GM21447 (cell line): ENCODE data around the gene PADI4.

Experiments used
- ATAC-seq: cut with Tn5 transposase; IDR thresholded peaks from one replicate; pipeline ENCODE4 v1.9.1; 2021; ENCODE audit not compliant: unreplicated experiment

PADI4 gene

DNA sequence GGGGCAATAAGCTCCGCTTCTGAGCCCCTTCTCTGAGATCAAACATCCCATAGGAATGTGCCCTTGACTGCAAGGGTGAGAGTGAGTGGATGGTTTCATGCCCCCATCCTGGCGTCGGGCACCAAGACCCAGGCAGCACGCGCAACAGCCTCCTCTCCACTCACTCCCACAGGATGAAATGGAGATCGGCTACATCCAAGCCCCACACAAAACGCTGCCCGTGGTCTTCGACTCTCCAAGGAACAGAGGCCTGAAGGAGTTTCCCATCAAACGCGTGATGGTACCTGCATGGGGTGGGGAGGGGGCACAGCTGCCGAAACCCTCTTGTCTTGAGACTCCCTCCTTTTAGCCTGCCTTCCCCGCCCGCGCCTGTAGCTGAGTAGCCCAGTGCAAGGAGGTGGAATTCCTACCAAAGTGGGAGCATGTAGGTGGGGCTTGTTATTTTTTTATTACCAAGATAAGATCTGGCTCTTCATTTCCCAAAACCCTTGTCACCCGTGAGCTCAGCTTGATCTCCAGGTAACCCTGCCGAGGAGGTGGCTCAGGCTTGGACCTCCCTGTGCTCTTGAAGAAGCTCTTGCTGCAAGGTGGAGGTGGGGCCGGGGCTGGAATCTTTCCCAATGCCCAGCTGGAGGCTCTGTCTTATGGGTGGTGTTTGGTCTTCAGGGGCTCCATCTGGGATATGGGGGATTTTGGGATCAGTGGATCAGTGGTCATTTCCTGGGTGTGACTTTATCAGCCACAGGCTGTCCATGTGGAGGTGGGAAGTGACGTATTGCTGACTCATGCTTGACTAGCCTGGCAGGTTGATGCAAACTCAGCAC is 40.0 kb downstream of the PADI4 start:
- no peak for ATAC-seq

- ATAC-seq, result no peak
Observed at GRCh38 chr1:17348593-17349234, 40.7 kb downstream of the PADI4 start.

- no peak for ATAC-seq
Observed at GRCh38 chr1:17350083-17350482, 42.1 kb downstream of the PADI4 start.

- ATAC-seq, result no peak
Observed at GRCh38 chr1:17350928-17351446, 43.0 kb downstream of the PADI4 start.

DNA sequence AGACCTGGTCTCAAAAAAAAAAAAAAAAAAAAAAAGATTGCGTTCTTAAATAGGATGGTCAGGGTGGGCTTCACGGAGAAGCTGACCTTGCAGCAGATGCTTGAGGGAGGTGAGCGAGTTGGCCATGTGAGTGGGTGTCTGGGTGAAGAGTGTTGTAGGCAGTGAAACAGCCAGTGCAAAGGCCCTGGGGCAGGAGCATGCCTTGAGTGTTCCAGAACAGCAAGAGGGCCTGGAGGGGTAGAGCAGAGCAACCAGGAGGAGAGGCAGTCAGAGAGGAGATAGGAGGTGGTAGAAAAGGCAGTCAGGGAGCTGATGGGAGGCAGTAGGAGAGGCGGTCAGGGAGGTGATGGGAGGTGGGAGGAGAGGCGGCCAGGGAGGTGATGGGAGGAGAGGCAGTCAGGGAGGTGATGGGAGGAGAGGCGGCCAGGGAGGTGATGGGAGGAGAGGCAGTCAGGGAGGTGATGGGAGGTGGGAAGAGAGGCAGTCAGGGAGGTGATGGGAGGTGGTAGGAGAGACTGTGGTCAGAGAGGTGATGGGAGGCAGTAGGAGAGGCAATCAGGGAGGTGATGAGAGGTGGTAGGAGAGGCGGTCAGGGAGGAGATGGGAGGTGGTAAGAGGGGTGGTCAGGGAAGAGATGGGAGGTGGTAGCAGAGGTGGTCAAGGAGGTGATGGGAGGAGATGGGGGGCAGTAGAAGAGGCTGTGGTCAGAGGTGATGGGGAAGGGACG is 43.8 kb downstream of the PADI4 start:
- no peak for ATAC-seq

GRCh38 chr1:17352419-17352909 is 44.5 kb downstream of the PADI4 start:
- no peak for ATAC-seq

DNA sequence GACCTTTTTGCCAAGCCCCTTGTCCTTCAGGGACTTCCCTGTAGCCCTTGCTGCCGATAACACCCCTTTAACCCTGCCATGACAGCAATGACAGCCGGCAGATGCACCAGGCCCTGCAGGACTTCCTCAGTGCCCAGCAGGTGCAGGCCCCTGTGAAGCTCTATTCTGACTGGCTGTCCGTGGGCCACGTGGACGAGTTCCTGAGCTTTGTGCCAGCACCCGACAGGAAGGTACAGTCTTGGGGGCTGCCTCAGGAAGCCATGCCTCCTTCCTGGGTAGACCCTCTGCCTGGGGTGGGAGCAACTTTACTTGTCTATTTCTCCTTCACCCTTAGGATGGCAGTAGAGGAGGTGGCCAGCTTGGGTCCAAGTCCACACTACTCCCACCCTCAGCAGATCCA is 47.9 kb downstream of the PADI4 start:
- no peak for ATAC-seq

DNA sequence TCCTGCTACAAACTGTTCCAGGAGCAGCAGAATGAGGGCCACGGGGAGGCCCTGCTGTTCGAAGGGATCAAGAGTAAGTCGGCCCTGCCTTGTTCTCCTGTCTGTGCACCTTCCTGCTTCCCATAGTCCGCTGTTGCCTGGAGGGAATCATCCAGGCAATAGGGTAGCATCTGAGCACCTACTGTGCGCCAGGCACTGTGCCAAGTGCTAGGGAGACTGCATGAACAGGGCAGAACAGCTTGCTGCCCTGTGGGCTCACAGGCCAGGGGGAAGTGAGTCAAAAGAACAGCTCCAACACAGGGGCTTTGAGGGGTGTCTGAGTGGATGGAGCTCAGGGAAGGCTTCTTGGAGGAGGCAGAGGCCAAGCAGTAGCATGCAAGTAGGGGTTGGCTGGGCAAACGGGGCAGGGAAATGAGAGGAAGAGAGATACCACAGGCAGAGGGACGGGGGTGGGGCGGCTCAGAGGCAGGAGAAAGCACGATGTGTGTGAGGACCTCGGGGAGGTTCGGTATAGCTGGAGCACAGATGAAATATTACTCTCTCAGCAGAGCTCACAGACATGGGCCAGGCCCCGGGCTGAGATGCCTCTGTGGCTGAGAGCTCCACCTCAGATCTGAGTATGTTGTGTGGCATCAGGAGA is 48.5 kb downstream of the PADI4 start:
- no peak for ATAC-seq

DNA sequence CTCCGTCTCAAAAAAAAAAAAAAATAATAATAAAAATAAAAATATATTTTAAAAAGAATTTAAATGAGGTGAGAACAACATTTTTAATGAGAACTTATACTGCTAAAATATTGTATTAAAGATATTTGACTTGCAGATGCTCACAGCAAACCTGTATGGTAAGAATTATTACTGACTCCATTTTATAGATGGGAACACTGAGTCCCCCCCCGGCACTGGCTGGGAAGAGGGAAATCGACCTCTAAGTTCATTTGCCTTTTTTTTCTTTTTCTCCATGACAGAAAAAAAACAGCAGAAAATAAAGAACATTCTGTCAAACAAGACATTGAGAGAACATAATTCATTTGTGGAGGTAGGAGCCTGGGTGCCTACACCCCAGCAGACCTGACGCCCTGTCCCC is 50.6 kb downstream of the PADI4 start:
- no peak for ATAC-seq

DNA sequence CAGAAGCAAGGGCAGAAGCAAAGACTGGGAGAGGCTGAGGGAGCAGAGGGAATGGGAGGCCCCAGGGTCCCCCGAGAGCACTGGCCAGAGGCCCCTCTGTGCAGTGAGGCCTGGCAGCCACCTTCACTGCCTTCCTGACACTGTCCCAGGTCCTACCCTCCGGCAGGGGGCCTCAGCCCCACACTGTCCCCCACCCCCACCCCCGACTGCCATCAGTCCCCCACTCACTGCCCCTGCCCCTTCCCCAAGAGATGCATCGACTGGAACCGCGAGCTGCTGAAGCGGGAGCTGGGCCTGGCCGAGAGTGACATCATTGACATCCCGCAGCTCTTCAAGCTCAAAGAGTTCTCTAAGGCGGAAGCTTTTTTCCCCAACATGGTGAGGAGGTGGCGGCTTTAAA is 51.0 kb downstream of the PADI4 start:
- ATAC-seq, result no peak

- no peak for ATAC-seq
Observed at GRCh38 chr1:17359808-17360207, 51.8 kb downstream of the PADI4 start.

GRCh38 chr1:17360272-17360956 is 52.4 kb downstream of the PADI4 start:
- ATAC-seq, result no peak

- ATAC-seq, result no peak
Observed at GRCh38 chr1:17361687-17362086, 53.7 kb downstream of the PADI4 start.

DNA sequence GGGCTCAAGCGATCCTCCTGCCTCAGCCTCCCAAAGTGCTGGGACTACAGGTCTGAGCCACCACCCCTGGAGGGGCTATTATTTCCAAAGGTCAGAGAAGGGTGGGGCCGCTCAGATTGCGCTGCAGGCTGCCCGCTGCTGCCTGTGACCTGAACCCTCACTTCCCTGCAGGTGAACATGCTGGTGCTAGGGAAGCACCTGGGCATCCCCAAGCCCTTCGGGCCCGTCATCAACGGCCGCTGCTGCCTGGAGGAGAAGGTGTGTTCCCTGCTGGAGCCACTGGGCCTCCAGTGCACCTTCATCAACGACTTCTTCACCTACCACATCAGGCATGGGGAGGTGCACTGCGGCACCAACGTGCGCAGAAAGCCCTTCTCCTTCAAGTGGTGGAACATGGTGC is 55.4 kb downstream of the PADI4 start:
- ATAC-seq, result no peak

GRCh38 chr1:17363771-17364170 is 55.8 kb downstream of the PADI4 start:
- ATAC-seq, result no peak

DNA sequence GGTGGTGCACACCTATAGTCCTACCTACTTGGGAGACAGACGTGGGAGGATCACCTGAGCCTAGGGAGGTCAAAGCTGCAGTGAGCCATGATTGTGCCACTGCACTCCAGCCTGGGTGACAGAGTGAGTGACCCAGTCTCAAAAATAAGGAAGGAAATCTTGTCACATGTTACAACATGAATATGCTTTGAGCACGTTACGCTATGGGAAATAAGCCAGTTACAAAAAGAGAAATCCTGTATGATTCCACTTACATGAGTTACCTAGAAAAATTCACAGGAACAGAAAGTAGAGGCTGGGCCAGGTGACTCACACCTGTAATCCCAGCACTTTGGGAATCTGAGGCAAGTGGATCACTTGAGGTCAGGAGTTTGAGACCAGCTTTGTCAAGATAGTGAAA is 57.3 kb downstream of the PADI4 start:
- ATAC-seq, result no peak

DNA sequence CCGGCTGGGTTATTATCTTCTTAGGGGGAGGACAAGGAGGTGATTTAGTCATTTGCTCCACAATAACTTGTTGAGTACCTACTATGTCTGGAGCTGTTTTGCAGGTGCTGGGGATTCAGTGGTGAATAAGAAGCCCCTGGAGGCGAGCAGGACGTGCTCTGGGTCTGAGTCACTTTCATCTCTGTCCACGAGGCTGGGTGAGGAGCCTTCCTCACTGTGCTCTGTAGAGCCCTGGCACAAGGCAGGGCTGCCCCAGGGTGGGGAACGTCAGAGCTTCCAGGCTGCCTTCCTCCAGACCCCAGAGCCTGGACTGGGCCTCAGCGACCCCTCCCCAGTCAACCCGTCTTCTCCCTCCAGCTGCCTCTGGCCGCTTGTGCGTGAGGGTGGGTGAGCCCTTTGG is 61.5 kb downstream of the PADI4 start:
- ATAC-seq, result no peak

GRCh38 chr1:17370618-17371017 is 62.6 kb downstream of the PADI4 start:
- no peak for ATAC-seq

- ATAC-seq, result no peak
Observed at GRCh38 chr1:17371896-17372295, 63.9 kb downstream of the PADI4 start, which contains the start of gene PADI6. Gene PADI6, plus strand, starts transcription at chr1:17372196. Its CDS starts 50 bp downstream, at chr1:17372246.

DNA sequence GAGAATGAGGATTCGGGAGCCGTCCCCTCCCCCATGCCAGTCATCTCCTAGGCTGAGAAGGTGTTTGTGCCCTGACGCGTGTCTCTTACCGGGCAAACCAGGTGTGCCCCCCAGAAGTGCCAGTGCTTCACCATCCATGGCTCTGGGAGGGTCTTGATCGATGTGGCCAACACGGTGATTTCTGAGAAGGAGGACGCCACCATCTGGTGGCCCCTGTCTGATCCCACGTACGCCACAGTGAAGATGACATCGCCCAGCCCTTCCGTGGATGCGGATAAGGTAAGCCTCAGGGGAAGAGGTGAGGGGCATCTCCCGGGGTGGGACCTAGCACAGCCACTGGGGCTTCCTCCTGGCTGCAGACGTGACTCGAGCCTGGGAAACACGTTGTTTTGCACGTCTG is 65.0 kb downstream of the PADI4 start:
- ATAC-seq, result no peak
